LoVo (cell line): ENCODE results near the gene SUGCT.
A peak's percentile ranks its signal among the peaks of the same experiment; 100 is the strongest.
"Not testable (repeated sequence)": the region's sequence is repeated elsewhere in the genome, so short reads cannot be mapped to it uniquely, and the experiment has no call there.

ENCODE experiments used
- DNase-seq: peaks from one replicate; pipeline ENCODE4 v3.0.0-alpha.2; 2016; ENCODE audit warnings: low spot score

The SUGCT gene

DNA sequence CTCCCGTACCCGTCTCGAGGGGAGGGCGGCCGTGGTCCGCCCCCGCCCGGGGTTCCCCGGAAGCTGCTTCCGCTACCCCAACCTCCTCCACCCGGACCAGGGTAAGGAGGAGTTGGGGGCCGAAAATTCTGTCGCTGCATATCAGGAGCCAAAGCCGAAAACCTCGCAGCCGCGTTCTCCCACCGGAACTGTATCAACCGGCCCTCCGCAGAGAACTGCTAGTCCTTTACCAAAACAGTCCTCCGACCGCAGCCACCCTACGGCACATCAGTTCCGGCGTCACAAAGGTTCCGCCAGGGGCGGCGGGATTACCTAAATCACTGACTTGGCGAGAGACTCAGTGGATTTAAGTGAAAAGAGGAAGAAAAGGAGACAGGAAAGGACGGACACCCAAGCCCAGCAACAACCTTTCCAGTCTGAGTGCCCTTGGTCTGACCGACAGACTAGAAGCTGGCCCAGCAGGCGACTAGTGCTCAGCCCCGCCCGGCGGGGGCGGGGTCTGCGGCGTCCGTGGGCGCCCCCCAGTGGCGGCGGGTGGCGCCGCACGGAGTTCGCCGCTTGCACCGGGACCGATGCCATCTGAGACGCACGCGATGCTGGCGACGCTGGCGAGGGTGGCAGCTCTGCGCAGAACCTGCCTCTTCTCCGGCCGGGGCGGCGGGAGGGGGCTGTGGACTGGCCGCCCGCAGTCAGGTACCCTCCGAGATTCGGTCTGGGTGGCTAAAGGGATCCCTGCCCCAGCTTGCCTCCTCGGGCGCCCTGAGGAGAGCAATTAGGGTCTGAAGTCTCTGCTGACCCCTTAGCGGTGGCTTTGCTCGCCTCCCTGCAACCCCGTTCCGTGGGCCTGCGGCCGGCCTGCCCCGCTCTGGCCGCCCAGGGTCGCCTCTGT, at the start of gene SUGCT, which contains the start of gene MPLKIP:
TSS of gene SUGCT (plus strand) at position 578 of the 889 bp plus-strand sequence.
TSS of gene MPLKIP (minus strand) at position 195 of the 889 bp plus-strand sequence. CDS start at position 140, 55 bp downstream.
- DNase-seq = peak; percentile 92

DNA sequence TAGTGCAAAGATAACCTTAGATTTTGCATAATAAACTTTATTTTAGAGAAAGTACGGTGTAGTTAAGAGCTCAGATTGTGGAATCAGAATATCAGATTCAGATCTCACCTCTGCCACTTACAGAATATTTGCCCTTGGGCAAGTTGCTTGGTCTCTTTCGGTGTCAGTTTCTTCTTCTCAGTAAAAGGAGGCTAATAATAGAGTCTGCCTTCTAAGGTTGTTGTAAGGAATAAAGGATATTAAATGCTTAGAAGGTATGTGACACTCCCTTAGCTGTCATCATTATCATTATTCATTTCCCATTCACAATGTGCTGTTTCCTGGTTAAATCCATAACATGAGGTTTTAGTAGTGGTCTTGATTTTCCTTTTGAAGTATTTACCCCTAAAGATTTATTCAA, 42.6 kb upstream of the SUGCT start:
- DNase-seq = no peak

DNA sequence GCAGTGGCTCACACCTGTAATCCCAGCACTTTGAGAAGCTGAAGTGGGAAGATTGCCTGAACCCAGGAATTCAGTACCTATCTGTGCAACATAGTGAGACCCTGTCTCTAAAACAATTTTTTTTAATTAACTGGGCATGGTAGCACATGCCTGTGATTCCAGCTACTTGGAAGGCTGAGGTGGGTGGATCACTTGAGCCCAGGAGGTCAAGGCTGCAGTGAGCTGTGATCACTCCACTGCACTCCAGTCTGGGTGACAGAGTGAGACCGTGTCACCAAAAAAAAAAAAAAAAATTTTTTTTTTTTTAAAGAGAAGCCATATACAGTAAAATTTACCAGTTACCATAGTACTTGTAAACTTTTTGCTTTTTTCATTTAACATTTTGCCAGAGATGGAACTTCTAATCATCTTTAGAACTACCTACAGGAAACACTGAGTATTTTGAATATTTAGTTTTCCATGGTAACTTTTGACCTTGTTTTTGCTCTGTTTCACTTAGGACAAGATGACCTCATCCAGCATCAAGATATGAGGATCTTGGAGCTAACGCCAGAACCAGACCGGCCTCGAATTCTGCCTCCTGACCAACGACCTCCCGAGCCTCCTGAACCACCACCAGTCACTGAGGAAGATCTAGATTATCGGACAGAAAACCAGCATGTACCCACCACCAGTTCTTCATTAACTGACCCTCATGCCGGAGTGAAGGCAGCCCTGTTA, 41.0 kb upstream of the SUGCT start:
- no peak for DNase-seq

DNA sequence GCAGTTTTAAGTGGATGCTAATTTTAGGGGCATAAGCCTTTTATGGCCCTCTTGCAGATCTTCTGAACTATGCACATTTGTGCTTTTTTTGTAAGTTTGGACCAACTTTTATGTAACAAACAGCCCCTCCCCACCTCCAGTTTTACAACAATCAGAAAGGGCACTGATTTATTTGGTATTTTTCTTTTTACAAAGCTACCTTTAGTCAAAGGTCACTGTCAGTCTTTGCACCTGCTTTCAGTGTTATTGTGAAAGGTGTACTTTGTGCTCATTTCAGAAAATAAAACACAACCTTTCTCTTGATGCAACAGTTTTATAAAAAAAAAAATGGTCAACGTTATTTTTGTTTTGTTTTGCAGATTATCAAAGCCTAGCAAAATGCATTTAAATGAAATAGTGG, 39.6 kb upstream of the SUGCT start:
- no peak for DNase-seq

DNA sequence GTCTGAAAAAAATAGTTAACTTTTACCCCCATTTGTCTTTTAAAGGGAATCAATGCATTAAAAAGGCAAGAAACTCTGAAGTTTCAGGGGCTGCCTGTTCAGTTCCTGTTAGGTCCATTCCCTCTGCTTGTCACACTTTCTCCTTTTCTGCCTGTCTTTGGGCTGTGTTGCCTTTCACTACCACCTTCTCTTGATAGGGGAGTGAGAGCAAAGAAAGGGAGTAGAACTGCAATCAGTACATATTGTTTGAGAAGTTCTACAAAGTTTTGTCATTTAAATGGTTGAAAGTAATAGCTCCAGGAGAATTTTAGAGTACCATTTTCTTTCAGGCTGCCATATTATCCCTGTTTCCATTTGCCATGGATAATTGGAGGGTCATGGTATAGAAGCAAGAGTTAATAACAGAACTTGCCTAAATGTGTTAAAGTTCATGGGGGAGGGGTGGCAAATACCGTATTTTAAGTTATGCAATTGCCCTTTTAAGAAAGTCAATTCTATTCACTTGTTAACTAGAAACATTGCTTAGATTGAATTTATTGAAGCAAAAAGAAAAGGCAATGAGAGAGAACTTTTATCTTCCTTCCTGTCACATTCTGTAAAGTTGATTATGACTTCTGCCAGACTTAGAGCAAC, 39.0 kb upstream of the SUGCT start:
- DNase-seq = no peak

DNA sequence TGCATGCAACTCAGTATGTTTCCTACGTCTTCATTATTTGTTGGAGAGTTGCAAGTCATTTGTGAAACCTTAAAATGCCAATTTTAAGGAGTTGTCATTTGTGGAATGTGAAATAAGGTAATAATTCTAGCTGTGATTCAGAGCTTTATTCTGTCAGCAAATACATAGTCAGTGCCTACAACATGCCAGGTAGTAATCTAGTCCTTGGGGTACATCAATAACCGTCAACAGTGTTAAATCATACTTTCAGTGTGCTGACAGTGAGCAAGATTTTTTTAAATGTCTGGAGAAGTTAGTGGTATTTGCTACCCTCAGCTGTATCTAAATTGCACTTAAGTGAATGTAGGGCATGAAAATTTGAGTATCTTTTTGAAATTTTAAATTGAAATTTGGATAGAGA, 37.1 kb upstream of the SUGCT start:
- no peak for DNase-seq

DNA sequence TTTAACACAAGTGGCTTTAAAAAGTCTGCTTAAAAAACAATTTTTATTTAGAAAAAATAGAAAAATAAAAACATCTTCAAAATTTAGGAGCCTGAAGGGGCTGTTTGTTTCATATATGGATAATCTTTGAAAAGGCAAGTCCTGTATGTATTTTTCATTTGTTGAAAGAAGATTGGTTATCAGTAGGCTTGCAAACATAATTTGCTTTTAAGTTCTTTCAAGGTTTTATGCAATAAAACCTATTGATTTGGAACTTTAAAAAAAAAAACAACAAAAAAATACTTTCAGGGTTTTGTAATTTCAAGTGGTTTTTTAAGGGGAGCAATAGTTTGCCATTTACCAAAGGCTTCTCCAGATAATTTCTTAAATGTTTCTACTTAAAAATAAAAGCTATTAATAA, 36.0 kb upstream of the SUGCT start:
- DNase-seq = no peak

DNA sequence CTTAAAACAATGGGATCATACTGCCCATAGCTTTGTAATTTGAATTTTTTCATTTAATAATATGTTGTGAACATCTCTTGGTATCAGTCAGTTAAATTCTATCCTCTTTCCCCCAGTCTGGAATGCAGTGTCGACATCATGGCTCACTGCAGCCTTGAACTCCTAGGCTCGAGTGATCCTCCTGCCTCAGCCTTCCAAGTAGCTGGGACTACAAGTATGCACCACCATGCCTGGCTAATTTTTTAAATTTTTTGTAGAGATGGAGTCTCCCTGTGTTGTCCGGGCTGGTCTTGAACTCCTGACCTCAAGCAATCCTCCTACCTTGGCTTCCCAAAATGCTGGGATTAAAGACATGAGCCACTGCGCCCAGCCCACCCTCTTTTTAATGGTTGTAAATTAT, 35.0 kb upstream of the SUGCT start:
- DNase-seq = no peak

DNA sequence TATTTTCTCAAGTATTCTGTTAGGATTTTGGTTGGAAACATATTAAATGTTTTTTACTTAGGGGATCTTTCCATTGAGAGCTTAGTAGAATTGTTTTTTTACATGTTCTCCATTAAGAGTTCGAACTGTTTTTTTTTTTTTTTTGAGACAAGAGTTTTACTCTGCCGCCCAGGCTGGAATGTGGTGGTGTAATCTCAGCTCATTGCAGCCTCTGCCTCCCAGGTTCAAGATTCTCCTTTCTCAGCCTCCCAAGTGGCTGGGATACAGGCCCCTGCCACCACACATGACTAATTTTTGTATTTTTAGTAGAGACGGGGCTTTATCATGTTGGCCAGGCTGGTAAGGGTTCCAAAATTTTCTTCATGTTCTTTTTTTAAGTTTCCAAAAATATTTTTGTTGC, 33.6 kb upstream of the SUGCT start:
- DNase-seq = no peak

DNA sequence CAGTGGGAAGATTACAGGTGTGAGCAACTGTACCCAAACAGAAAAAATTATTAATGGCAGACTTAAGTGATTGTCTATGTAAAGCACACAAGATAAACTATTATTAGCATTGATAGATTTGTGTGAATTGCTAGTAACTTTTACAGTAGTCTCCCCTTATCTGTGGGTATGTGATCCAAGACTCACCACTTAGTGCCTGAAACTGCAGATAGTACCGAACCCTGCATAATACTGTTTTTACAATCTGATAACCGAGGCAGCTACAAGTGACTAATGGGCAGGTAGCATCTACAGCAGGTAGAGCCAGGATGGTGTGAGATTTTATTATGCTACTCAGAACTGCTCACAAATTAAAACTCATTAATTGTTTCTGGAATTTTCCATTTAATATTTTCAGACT, 31.9 kb upstream of the SUGCT start:
- DNase-seq = no peak

DNA sequence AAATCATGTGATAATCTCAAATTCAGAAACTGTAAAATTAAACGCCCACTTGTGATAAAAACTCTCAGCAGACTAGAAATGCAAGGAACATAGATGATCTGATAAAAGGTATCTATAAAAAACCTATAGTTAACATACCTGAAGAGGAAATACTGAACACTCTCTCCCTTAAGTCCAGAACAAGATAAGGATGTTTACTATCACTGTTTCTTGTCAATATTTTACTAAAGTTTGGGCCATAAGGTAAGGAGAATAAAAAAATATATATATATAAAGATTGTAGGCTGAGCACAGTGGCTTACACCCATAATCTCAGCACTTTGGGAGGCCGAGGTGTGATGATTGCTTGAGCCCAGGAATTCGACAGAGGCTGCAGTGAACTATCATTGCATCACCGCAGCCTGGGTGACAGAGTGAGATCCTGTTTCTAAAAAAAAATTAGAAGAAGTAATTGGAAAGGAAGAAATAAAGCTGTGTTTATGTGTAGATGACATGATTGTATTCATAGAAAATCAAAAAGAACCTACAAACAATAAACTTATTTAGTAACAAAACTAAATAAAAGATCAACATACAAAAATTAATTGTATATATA, 28.8 kb upstream of the SUGCT start:
- DNase-seq = no peak

DNA sequence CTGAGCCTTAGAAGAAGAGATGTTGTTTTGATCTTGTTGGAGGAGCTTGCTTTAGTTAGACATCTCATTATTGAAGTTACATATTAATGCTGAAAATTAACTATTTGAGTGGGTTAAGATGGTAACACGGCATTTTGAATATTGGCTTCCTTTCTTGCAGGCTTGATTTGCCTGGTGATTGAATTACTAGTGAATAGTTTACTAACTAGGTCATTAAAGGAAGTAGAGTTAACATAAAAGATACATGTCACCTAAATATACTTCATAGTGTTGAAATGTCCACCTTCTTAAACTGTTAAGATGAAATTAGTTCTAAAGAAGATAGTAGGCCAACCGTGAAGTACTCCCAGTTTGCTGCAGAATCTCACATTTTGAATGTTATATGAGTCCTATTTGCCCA, 18.9 kb upstream of the SUGCT start:
- DNase-seq = no peak

DNA sequence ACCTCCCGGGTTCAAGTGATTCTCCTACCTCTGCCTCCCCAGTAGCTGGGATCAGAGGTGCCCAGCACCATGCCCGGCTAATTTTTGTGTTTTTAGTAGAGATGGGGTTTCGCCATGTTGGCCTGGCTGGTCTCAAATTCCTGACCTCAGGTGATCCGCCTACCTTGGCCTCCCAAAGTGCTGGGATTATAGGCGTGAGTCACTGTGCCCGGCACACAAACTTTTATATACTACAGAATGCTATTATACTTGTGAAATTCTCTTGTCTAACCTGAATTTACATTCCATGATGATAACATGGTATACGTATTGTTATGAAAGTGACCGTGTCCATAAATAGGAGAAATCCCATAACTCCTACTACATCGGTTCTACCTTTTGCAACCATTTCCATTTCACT, 17.6 kb upstream of the SUGCT start:
- DNase-seq = not testable (repeated sequence)

DNA sequence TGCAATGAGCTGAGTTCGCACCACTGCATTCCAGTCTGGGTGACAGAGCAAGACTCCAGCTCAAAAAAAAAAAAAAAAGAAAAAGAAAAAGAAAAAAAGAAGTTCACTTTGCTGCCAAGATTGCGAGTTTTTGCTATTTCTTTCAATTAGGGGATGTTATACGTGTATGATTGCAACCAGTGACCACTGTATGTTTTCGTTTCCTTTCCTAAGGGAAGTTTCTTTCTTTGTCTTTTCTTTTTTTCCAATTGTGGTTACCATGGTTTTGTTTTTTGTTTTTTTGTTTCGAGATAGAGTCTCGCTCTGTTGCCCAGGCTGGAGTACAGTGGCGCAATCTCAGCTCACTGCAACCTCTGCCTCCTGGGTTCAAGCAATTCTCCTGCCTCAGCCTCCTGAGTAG, 16.6 kb upstream of the SUGCT start:
- not testable (repeated sequence) for DNase-seq

DNA sequence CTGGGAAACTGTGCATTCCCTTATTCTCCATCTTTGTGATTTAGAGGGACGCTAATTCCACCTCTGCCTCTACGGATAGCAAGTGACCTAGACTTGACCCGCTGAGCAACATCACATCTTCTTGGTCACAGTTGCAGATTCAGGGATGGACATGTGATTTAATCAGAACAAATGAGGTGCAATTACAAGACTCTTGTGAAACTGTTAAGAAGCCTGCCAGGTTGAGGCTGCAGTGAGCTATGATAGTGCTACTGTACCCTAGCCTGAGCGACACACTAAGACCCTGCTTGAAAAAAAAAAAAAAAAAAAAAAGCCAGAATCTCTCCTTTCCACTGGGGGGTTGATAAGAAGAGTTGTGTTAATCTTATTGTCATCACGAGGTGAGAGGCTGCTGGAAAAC, 14.8 kb upstream of the SUGCT start:
- no peak for DNase-seq

DNA sequence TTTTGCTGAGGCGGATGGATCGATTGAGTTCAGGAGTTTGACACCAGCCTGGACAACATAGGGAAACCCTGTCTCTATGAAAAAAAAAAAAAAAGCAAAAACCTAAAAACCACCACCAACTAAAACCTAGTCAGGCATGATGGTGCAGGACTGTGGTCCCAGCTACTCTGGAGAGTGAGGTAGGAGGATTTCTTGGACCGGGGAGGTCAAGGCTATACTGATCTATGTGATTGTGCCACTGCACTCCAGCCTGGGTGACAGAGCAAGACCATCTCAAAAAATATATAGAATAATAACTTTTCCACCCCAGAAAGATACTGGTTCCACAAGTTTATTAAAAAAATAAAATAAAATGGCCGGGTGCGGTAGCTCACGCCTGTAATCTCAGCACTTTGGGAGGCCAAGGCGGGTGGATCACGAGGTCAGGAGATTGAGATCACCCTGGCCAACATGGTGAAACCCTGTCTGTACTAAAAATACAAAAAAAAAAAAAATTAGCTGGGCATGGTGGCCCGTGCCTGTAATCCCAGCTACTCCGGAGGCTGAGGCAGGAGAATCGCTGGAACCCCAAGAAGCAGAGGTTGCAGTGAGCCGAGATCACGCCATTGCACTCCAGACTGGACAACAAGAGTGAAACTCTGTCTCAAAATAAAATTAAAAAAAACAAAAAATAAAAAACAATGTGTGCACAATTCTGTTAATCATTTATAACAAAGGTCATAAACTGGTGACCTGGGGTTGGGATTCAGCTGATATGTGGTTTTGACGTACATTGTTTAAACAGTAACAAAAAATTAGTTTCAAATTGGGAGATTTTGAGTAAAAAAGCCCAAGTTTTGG, 12.5 kb upstream of the SUGCT start:
- DNase-seq = not testable (repeated sequence)

DNA sequence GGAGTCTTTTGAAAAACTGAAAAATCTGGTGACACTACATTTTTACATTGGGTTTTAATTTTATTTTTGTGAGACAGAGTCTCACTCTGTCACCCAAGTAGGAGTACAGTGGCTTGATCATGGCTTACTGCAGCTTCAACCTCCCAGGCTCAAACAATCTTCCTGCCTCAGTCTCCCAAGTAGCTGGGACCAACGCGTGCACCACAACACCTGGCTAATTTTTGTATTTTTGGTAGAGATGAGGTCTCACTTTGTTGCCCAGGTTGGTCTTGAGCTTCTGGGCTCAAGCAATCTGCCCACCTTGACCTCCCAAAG, 11.9 kb upstream of the SUGCT start:
- DNase-seq = no peak

DNA sequence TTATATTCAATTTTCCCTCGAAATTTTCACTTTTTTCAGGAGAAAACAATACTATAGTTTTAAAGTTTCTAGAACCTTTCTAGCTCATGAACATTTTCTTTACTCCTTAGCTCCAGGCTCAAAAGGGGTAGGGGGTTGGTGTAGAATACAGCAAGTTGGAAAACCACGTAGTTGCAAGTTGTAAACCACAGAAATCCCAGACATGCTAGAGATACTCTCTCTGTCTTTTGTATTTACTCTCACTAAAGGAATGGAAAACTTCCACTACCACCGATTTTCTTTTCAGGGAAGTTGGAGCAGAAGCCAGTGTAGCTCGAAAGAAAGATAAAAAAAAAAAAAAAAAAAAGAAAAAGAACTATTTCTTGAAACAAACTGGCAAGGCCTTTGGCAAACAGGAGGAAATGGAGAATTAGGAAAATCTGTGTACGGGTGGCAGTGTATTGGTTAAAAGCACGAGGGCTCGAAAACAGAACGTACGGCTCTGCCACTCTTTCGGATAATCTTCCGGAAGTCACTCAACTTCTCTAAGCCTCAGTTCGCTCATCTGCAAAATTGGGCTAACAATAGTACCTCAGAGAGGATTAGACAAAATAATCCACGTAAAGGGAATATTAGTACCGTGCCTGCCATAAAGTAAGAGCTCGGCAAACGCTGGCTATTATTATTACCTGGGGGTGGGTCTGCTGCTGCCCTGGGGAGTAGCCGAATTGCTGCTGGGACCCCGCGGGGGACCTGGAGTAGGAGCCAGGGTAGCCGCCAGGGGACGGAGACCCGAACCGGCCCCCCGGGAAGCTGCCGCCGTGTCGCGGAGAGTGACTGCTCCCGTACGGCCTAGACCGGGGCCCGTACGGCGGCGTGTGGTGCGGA, 1.0 kb upstream of the SUGCT start:
- DNase-seq = no peak

DNA sequence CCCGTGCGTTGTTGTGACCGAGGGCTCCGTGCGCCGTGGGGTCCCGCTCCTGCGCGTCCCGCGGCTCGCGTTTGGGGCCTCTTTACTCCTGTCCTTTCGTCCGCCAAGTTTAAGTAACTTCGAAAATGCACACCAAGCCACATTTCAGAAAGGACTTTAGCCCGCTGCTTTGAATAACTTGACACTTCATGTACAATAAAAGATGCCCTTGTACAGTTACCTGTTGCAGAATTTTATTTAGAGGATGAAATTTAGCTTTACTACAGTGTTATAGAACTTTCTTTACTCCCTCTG, 459 bp downstream of the SUGCT start:
- DNase-seq = no peak

DNA sequence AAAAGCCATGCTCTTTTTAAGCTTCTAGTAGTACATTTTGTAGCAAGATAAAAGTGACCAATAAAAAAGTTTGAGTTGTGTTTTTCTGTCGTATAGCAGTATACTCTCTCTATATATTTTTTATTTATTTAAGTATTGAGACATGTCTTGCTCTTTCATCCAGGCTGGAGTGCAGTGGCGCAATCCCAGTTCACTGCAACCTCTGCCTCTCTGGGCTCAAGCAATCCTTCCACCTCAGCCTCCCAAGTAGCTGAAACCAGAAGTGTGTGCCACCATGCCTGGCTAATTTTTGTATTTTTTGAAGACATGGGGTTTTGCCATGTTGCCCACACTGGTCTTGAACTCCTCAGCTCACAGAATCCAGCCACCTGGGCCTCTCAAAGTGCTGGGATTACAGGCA, 2.8 kb downstream of the SUGCT start:
- no peak for DNase-seq

DNA sequence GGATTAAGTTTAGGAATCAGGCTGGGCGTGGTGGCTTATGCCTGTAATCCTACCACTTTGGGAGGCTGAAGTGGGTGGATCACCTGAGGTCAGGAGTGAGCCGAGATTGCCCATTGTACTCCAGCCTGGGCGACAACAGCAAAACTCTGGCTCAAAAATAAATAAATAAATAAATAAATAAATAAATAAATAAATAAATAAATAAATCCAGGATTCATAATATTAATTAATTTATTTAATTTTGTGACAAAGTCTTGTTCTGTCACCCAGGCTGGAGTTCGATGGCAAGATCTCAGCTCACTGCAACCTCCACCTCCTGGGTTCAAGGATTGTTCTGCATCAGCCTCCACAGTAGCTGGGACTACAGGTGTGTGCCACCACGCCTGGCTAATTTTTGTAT, 4.2 kb downstream of the SUGCT start:
- DNase-seq = no peak
